GM12892 (cell line): ENCODE results near the gene JCHAIN.

Experiments used
- POLR2A ChIP-seq: IDR thresholded peaks from 2 replicates; pipeline ENCODE4 v1.6.1; 2011; ENCODE audit warnings: low read depth, low read length, control low read depth
- POLR2AphosphoS5 ChIP-seq: IDR thresholded peaks from 2 replicates; pipeline ENCODE4 v1.6.1; 2011; ENCODE audit warnings: low read depth, low read length, control low read depth

DNA sequence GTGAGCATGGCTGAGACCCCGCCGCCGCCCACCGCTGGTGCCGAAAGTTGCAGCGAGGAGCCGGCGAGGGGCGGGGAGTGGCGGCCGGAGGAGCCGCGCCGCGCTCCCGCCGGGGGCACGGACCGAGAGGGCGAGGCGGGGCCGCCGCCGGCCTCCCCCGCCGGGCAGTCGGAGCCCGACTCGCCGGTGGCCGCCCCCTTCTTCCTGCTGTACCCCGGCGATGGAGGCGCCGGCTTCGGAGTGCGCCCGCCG lies 38.5 kb upstream of the JCHAIN start:
- TF ChIP-seq POLR2AphosphoS5 (no peak), POLR2A (no peak)
